Astrocyte (in vitro differentiated cells and primary cell): ENCODE results near the gene PPT1.

ENCODE experiments used
- CTCF ChIP-seq: IDR thresholded peaks from 2 replicates; pipeline ENCODE4 v1.5.1; 2011; ENCODE audit warnings: low read depth, mild to moderate bottlenecking, inconsistent platforms, low read length, moderate library complexity; ENCODE audit not compliant: insufficient read depth
- EZH2 ChIP-seq: IDR thresholded peaks from 2 replicates; pipeline ENCODE4 v1.6.1; 2012; ENCODE audit warnings: mild to moderate bottlenecking, low read length, inconsistent platforms; ENCODE audit not compliant: insufficient read depth

DNA sequence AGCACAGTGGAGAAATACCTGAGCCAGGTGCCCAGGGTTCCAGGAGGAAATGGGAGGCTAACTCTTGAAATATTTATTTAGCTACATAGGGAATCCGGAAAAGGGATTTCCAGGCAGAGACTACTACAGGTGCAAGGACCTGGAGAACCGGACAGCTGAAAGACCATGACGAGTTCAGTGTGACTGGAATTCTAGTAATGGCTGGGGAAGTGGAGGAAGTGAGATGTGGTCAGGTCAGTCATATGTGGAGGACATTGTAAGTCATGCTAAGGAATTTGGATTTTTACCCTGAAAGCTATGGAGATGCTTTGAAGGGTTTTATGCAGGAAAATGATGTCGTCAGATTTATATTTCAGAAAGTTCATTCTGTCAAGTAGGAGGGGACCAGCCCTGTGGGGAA lies 54.7 kb downstream of the PPT1 start:
- TF ChIP-seq CTCF (no peak), EZH2 (no peak)
